CD14-positive monocyte (primary cell): ENCODE measurements around the gene UST. TPM values are rescaled to one million over a fixed set of nuclear protein-coding genes. Genes with fewer than 3 reads are reported as not detected.

Source experiments
- DNase-seq, 3 donors: peaks; one replicate each; pipeline ENCODE4 v3.0.0-alpha.2; 2011 to 2022
- H2AFZ ChIP-seq: 2 replicates; pipeline ENCODE4 v1.6.0; 2012; ENCODE audit warnings: mild to moderate bottlenecking, low read depth, low read length, inconsistent platforms; ENCODE audit not compliant: insufficient read depth, poor library complexity, severe bottlenecking
- H3K27ac ChIP-seq, 2 donors: 1 replicate in 1 of 2; 2 replicates in 1 of 2; pipeline ENCODE4 v1.5.1; 2012 to 2013; ENCODE audit warnings: low read length in 2 of 2, control low read depth in 1 of 2, inconsistent platforms in 1 of 2, low read depth in 1 of 2, mild to moderate bottlenecking in 1 of 2
- H3K27me3 ChIP-seq, 2 donors: one replicate each; pipeline versions ENCODE4 v1.6.0 to v1.6.1; 2011 to 2013; ENCODE audit warnings: low read length in 2 of 2; ENCODE audit not compliant: control insufficient read depth in 2 of 2, insufficient read depth in 2 of 2
- H3K36me3 ChIP-seq, 2 donors: replicated peaks in 1 of 2; 1 replicate in 1 of 2; 2 replicates in 1 of 2; pipeline versions ENCODE4 v1.5.1 to v1.6.1; 2012 to 2013; ENCODE audit warnings: low read length in 2 of 2, control low read depth in 1 of 2, inconsistent platforms in 1 of 2, mild to moderate bottlenecking in 1 of 2; ENCODE audit not compliant: insufficient read depth in 2 of 2, control insufficient read depth in 1 of 2
- H3K4me1 ChIP-seq, 2 donors: 1 replicate in 1 of 2; 2 replicates in 1 of 2; pipeline versions ENCODE4 v1.5.1 to v1.6.1; 2012 to 2013; ENCODE audit warnings: low read length in 2 of 2, control low read depth in 1 of 2, inconsistent platforms in 1 of 2, mild to moderate bottlenecking in 1 of 2, moderate library complexity in 1 of 2; ENCODE audit not compliant: insufficient read depth in 2 of 2, control insufficient read depth in 1 of 2
- H3K4me2 ChIP-seq: replicated peaks from 2 replicates; pipeline ENCODE3; 2012; ENCODE audit warnings: low read length, moderate library complexity, mild to moderate bottlenecking; ENCODE audit not compliant: poor library complexity, severe bottlenecking; ENCODE audit errors: extremely low read depth
- H3K4me3 ChIP-seq, 3 experiments: fragments of 200-600 bp in 1 of 3; sonication (generic) in 1 of 3; replicated peaks in 1 of 3; 1 replicate in 2 of 3; 2 replicates in 1 of 3; pipeline ENCODE4 v1.5.1; 2011 to 2013; ENCODE audit warnings: low read length in 3 of 3, mild to moderate bottlenecking in 3 of 3, control low read depth in 2 of 3, low read depth in 2 of 3, inconsistent platforms in 1 of 3, moderate library complexity in 1 of 3
- H3K79me2 ChIP-seq: 2 replicates; pipeline ENCODE4 v1.6.0; 2012; ENCODE audit warnings: mild to moderate bottlenecking, control low read depth, inconsistent platforms, low read length, moderate library complexity; ENCODE audit not compliant: insufficient read depth
- H3K9ac ChIP-seq: 2 replicates; pipeline ENCODE4 v1.6.0; 2017; ENCODE audit warnings: low read length, mild to moderate bottlenecking; ENCODE audit not compliant: insufficient read depth, poor library complexity, severe bottlenecking
- H3K9me3 ChIP-seq, 2 donors: replicated peaks in 1 of 2; 1 replicate in 1 of 2; 2 replicates in 1 of 2; pipeline versions ENCODE4 v1.5.1 to v1.6.1; 2012 to 2013; ENCODE audit warnings: low read length in 2 of 2, control low read depth in 1 of 2; ENCODE audit not compliant: control insufficient read depth in 1 of 2, insufficient read depth in 1 of 2
- H4K20me1 ChIP-seq: 2 replicates; pipeline ENCODE4 v1.6.0; 2012; ENCODE audit warnings: mild to moderate bottlenecking, low read length, control low read depth, moderate library complexity; ENCODE audit not compliant: insufficient read depth
- H3K27ac Mint-ChIP-seq, 7 donors: one replicate each; pipeline ENCODE4 v1.8.0; 2020; ENCODE audit warnings: mild to moderate bottlenecking in 7 of 7, mixed read lengths in 7 of 7, moderate library complexity in 6 of 7, inconsistent platforms in 2 of 7
- H3K27me3 Mint-ChIP-seq, 3 donors: one replicate each; pipeline ENCODE4 v1.8.0; 2021 to 2022; ENCODE audit warnings: low read depth in 3 of 3, mild to moderate bottlenecking in 3 of 3, mixed read lengths in 3 of 3, moderate library complexity in 3 of 3, inconsistent platforms in 1 of 3
- H3K36me3 Mint-ChIP-seq, 2 donors: one replicate each; pipeline ENCODE4 v1.8.0; 2020; ENCODE audit warnings: mixed read lengths in 2 of 2, inconsistent platforms in 1 of 2, mild to moderate bottlenecking in 1 of 2
- H3K4me1 Mint-ChIP-seq: one replicate; pipeline ENCODE4 v1.8.0; 2020; ENCODE audit warnings: mild to moderate bottlenecking, mixed read lengths
- H3K4me3 Mint-ChIP-seq, 2 donors: one replicate each; pipeline ENCODE4 v1.8.0; 2020; ENCODE audit warnings: mild to moderate bottlenecking in 2 of 2, mixed read lengths in 2 of 2, moderate library complexity in 1 of 2
- H3K9me3 Mint-ChIP-seq, 7 donors: one replicate each; pipeline ENCODE4 v1.8.0; 2020 to 2022; ENCODE audit warnings: mixed read lengths in 7 of 7, mild to moderate bottlenecking in 6 of 7, moderate library complexity in 6 of 7, inconsistent platforms in 2 of 7
- WGBS: methylation state at CpG from one replicate; pipeline ENCODE4 v1.1.5; 2013; ENCODE audit warnings: missing lambda C conversion rate; ENCODE audit not compliant: insufficient coverage; 5-methylcytosine and 5-hydroxymethylcytosine counted together
- intact Hi-C, 2 donors: fragments of 100-400 bp; cut with micrococcal nuclease; formaldehyde crosslinking; loops; one replicate each; pipeline versions ENCODE4 v1.15.0 to v1.15.1; 2023
- polyA plus RNA-seq, 3 donors: library from polyadenylated mRNA; depleted of rRNA in 1 of 3; unstranded in 2 of 3; stranded (reverse) in 1 of 3; fragments of 300-500 nt in 2 of 3; fragments of >200 nt in 1 of 3; fragmentation: Illumina TruSeq in 2 of 3; gene quantifications; 1 replicate in 2 of 3; 2 replicates in 1 of 3; pipeline ENCODE4 v1.2.3, GENCODE V29; 2012 to 2021
- TF ChIP-seq, protein P1 (sequence below): fragments of 200-600 bp; IDR thresholded peaks from one replicate; pipeline ENCODE4 v1.8.0; 2022; ENCODE audit warnings: antibody characterized with exemption, mild to moderate bottlenecking

UST gene
- polyA plus RNA-seq, 3 donors = 0.33 to 0.53 (median 0.48) TPM

- Histone ChIP-seq H3K27ac (no peak overlapping the region), H3K27me3 (no peaks in the 10 kb centered on the region), H3K4me3 (no peak overlapping the region), H4K20me1 (no peaks in the 10 kb centered on the region), H3K36me3 (no peaks in the 10 kb centered on the region), H3K4me2 (no peak overlapping the region), H3K4me1 (no peaks in the 10 kb centered on the region), H2AFZ (no peak overlapping the region), H3K9me3 (no peaks in the 10 kb centered on the region), H3K9ac (no peak overlapping the region), H3K79me2 (no peaks in the 10 kb centered on the region)
- no peak for DNase-seq
- peaks cover 0 to 6% (median 0%) of the 10 kb centered on the region in 3 donors for H3K27me3 Mint-ChIP-seq
- H3K4me3 Mint-ChIP-seq = no peak overlapping the region
- H3K9me3 Mint-ChIP-seq = peaks cover 0 to 8% (median under 1%) of the 10 kb centered on the region in 7 donors
- H3K27ac Mint-ChIP-seq = peak overlapping the region in 1 of 7 donors; percentile 6
- intact Hi-C loops = no loop called here
- H3K36me3 Mint-ChIP-seq = no peaks in the 10 kb centered on the region
- H3K4me1 Mint-ChIP-seq = no peaks in the 10 kb centered on the region
- TF ChIP-seq, protein P1, sequence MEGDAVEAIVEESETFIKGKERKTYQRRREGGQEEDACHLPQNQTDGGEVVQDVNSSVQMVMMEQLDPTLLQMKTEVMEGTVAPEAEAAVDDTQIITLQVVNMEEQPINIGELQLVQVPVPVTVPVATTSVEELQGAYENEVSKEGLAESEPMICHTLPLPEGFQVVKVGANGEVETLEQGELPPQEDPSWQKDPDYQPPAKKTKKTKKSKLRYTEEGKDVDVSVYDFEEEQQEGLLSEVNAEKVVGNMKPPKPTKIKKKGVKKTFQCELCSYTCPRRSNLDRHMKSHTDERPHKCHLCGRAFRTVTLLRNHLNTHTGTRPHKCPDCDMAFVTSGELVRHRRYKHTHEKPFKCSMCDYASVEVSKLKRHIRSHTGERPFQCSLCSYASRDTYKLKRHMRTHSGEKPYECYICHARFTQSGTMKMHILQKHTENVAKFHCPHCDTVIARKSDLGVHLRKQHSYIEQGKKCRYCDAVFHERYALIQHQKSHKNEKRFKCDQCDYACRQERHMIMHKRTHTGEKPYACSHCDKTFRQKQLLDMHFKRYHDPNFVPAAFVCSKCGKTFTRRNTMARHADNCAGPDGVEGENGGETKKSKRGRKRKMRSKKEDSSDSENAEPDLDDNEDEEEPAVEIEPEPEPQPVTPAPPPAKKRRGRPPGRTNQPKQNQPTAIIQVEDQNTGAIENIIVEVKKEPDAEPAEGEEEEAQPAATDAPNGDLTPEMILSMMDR = no peak
- WGBS = 100% methylated on average over 1 of the region's 5 CpGs
These were observed 158.4 kb downstream of the UST start for GRCh38 chr6:148904896-148905870.

- Mint-ChIP-seq H3K36me3 (no peaks in the 10 kb centered on the region), H3K27ac (no peak overlapping the region), H3K9me3 (peaks cover 0 to 7% (median 0%) of the 10 kb centered on the region in 7 donors), H3K4me1 (no peaks in the 10 kb centered on the region), H3K27me3 (peaks cover 0 to 6% (median 0%) of the 10 kb centered on the region in 3 donors), H3K4me3 (no peak overlapping the region)
- Histone ChIP-seq H3K27me3 (no peaks in the 10 kb centered on the region), H3K4me1 (no peaks in the 10 kb centered on the region), H3K4me2 (no peak overlapping the region), H3K9ac (no peak overlapping the region), H3K27ac (no peak overlapping the region), H3K4me3 (no peak overlapping the region), H3K79me2 (no peaks in the 10 kb centered on the region), H4K20me1 (no peaks in the 10 kb centered on the region), H2AFZ (no peak overlapping the region), H3K36me3 (no peaks in the 10 kb centered on the region), H3K9me3 (no peaks in the 10 kb centered on the region)
- WGBS = no CpG with 5 or more reads among the region's 6 CpGs
- intact Hi-C loops = no loop called here
- TF ChIP-seq, protein P1 = no peak
- no peak for DNase-seq
These were observed 159.1 kb downstream of the UST start for GRCh38 chr6:148905901-148906300.
